Activated naive CD8-positive, alpha-beta T cell treated with anti-CD3 and anti-CD28 coated beads for 36 hours (primary cell): ENCODE results near the gene DBF4B. TPM values are rescaled to one million over a fixed set of nuclear protein-coding genes. Genes with fewer than 3 reads are reported as not detected.
"Not testable (repeated sequence)": the region's sequence is repeated elsewhere in the genome, so short reads cannot be mapped to it uniquely, and the experiment has no call there.

Experiments
- DNase-seq: peaks from one replicate; pipeline ENCODE4 v3.0.0; 2021
- H3K27ac Mint-ChIP-seq: one replicate; pipeline ENCODE4 v1.8.0; 2022; ENCODE audit warnings: mild to moderate bottlenecking, moderate library complexity, mixed read lengths
- H3K27me3 Mint-ChIP-seq: one replicate; pipeline ENCODE4 v1.8.0; 2022; ENCODE audit warnings: mild to moderate bottlenecking, mixed read lengths
- H3K36me3 Mint-ChIP-seq: one replicate; pipeline ENCODE4 v1.8.0; 2021; ENCODE audit warnings: mild to moderate bottlenecking, mixed read lengths
- H3K4me1 Mint-ChIP-seq: one replicate; pipeline ENCODE4 v1.8.0; 2021; ENCODE audit warnings: mixed read lengths
- H3K4me3 Mint-ChIP-seq: one replicate; pipeline ENCODE4 v1.8.0; 2022; ENCODE audit warnings: mild to moderate bottlenecking, moderate library complexity, mixed read lengths
- H3K9me3 Mint-ChIP-seq: one replicate; pipeline ENCODE4 v1.8.0; 2022; ENCODE audit warnings: mixed read lengths
- total RNA-seq, 2 experiments: library from RNA; stranded (reverse); gene quantifications; one replicate each; pipeline ENCODE4 v1.2.3, GENCODE V29; 2021

The DBF4B gene
- total RNA-seq, 2 experiments from 2014 or later = 21.9 to 24.6 TPM

DNA sequence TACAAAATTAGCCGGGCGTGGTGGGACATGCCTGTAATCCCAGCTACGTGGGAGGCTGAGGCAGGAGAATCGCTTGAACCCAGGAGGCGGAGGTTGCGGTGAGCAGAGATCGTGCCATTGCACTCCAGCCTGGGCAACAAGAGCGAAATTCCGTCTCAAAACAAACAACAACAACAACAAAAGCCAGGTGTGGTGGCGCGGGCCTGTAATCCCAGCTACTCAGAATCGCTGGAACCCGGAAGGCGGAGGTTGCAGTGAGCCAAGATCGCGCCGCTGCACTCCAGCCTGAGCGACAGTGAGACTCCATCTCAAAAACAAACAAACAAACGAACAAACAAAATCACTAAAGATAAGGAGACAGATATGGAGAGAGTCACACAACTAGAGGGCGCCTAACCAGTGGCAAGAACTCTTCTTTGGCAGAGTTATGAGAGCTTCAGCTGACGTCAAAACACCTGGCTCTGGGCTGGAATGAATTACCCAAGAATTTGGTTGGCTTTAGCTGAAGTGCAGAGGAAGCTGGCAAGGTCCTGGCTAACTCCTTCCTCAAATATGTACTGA lies 17.6 kb upstream of the DBF4B start:
- Mint-ChIP-seq H3K4me1 (peaks cover 25% of the 10 kb centered on the region), H3K4me3 (peak overlapping the region; percentile 99), H3K27ac (peak overlapping the region; percentile 14)
- not testable (repeated sequence) for H3K36me3 Mint-ChIP-seq, DNase-seq, H3K9me3 Mint-ChIP-seq, H3K27me3 Mint-ChIP-seq

DNA sequence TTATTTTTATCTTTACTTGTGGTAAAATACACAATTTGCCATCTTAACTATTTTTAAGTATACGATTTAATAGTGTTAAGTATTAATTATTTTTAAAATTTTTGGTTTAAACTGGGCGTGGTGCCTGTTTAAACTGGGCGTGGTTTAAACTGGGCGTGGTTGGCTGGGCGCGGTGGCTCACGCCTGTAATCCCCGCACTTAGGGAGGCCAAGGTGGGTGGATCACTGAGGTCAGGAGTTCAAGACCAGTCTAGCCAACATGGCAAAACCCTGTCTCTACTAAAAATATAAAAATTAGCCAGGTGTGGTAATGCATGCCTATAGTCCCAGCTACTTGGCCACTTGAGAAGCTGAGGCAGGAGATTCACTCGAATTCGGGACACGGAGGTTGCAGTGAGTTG lies 14.9 kb upstream of the DBF4B start:
- DNase-seq = no peak
- H3K4me3 Mint-ChIP-seq = no peak overlapping the region
- no peaks in the 10 kb centered on the region for H3K9me3 Mint-ChIP-seq
- H3K4me1 Mint-ChIP-seq = peaks cover 12% of the 10 kb centered on the region
- H3K36me3 Mint-ChIP-seq = no peaks in the 10 kb centered on the region
- no peak overlapping the region for H3K27ac Mint-ChIP-seq
- no peaks in the 10 kb centered on the region for H3K27me3 Mint-ChIP-seq

DNA sequence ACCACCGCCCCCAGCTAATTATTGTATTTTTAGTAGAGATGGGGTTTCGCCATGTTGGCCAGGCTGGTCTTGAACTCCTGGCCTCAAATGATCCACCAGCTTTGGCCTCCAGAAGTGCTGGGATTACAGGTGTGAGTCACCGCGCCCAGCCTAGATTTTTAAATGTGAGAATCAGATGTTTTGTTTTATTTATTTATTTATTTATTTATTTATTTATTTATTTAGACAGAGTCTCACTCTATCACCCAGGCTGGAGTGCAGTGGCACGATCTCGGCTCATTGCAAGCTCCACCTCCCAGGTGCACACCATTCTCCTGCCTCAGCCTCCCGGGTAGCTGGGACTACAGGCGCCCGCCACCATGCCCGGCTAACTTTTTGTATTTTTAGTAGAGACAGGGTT lies 8.2 kb upstream of the DBF4B start:
- H3K27me3 Mint-ChIP-seq, DNase-seq, H3K9me3 Mint-ChIP-seq, H3K27ac Mint-ChIP-seq, H3K4me3 Mint-ChIP-seq, H3K36me3 Mint-ChIP-seq, H3K4me1 Mint-ChIP-seq: not testable (repeated sequence)

DNA sequence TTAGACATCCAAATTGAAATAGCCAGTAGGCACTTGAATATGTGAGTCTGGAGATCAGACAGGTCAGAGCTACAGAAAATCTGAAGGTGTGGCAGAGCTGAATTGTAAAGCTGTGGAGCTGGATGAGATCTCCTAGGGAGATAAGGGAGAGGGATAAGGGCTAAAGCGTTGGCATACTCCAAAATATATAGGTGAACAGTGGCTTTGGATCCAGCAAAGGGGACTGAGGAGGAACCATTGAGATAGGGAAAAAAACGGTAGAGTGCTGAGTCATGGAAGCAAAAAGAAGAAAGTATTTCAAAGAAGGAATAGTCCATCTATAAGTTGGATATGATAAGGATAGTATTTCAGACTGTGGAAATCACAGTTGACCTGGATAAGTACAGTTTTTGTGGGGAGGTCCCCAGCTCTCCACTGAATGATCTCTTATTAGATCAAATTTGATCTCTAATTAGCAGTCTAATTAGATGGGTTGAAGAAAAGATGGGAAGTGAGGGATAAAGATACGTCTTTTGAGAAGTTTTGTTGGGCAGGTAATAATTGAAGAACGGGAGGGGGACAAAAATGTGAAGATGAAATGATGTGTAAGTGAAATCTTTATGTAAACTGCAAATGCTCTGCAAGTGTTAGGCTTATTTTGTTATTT lies 587 bp upstream of the DBF4B start:
- no peak for DNase-seq
- H3K4me3 Mint-ChIP-seq = no peak overlapping the region
- H3K9me3 Mint-ChIP-seq = no peaks in the 10 kb centered on the region
- H3K4me1 Mint-ChIP-seq = peaks cover 4% of the 10 kb centered on the region
- no peaks in the 10 kb centered on the region for H3K27me3 Mint-ChIP-seq
- no peak overlapping the region for H3K27ac Mint-ChIP-seq
- peaks cover 4% of the 10 kb centered on the region for H3K36me3 Mint-ChIP-seq

DNA sequence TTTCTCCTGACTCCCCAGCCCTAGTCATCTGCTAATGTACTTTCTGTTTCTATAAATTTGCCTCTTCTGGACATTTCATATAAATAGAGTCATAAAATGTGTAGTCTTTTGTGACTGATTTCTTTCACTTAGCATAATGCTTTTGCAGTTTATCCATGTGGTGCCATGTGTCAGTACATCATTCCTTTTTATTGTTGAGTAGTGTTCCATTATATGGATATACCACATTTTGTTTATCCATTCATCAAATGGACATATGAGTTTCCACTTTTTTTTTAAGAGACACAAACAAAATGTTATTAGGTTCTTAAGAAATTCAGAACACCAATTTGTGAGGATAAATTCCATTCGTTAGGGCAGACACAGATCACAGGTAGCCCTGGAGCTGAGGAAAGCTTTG lies 11.0 kb downstream of the DBF4B start:
- Mint-ChIP-seq H3K27ac (no peak overlapping the region), H3K36me3 (peaks cover 18% of the 10 kb centered on the region), H3K4me3 (no peak overlapping the region), H3K9me3 (no peaks in the 10 kb centered on the region), H3K4me1 (no peaks in the 10 kb centered on the region), H3K27me3 (no peaks in the 10 kb centered on the region)
- no peak for DNase-seq

DNA sequence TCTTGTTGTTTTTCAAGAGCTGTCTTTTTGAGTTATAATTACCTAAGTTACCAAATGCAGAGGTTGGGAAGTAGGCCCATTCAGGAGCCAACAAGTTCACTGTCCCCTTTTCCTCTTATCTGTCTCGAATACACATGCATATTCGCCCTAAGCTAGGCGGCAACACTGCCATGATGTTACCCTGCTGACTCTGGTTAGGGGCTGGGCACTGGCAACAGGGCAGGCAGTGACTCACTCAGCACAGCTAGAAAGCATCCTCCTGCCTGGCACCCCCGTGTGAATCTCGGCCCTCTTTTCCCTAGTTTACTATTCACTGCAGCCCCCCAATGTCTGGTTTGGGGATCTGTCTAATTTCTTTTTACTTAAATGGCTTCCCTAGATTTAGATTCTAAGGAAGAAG lies 13.8 kb downstream of the DBF4B start:
- peaks cover 19% of the 10 kb centered on the region for H3K36me3 Mint-ChIP-seq
- no peak overlapping the region for H3K4me3 Mint-ChIP-seq
- no peak overlapping the region for H3K27ac Mint-ChIP-seq
- no peaks in the 10 kb centered on the region for H3K27me3 Mint-ChIP-seq
- H3K4me1 Mint-ChIP-seq = no peaks in the 10 kb centered on the region
- no peak for DNase-seq
- H3K9me3 Mint-ChIP-seq = no peaks in the 10 kb centered on the region

DNA sequence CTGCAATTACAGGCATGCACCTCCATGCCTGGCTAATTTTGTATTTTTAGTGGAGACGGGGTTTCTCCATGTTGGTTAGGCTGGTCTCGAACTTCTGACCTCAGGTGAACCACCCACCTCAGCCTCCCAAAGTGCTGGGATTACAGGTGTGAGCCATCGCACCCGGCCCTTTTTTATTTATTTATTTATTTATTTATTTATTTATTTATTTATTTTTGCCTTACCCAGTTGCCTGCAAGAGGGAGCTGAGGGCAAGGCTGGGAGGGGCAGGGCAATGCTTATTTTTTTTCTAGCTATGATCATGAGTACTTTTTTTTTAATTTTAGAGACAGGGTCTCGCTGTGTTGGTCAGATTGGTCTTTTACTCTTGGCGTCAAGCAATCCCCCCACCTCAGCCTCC lies 17.7 kb downstream of the DBF4B start:
- not testable (repeated sequence) for H3K4me1 Mint-ChIP-seq, H3K9me3 Mint-ChIP-seq, H3K36me3 Mint-ChIP-seq, DNase-seq, H3K4me3 Mint-ChIP-seq, H3K27ac Mint-ChIP-seq, H3K27me3 Mint-ChIP-seq

DNA sequence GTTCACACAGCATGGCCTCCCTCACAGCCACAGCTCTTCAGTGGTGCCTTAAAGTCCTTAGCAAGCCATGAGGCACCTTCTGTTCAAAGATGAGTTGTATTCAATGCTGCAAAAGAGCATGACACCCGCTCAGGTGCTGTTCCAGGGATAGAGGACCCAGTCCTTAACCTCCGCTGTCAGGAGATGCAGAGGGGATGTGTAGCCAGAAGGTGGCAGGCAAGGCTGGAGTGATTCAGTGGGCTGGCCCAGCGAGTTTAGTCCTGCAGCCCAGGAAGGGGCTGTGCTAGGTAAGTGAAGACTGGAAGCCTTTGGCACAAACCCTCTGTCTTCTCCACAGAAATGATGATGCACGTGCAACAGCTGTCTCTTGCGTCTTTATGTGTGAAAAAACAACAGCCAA lies 25.3 kb downstream of the DBF4B start:
- H3K9me3 Mint-ChIP-seq = no peaks in the 10 kb centered on the region
- no peaks in the 10 kb centered on the region for H3K4me1 Mint-ChIP-seq
- no peak overlapping the region for H3K27ac Mint-ChIP-seq
- H3K4me3 Mint-ChIP-seq = no peak overlapping the region
- no peak for DNase-seq
- no peaks in the 10 kb centered on the region for H3K27me3 Mint-ChIP-seq
- H3K36me3 Mint-ChIP-seq = peaks cover 16% of the 10 kb centered on the region

DNA sequence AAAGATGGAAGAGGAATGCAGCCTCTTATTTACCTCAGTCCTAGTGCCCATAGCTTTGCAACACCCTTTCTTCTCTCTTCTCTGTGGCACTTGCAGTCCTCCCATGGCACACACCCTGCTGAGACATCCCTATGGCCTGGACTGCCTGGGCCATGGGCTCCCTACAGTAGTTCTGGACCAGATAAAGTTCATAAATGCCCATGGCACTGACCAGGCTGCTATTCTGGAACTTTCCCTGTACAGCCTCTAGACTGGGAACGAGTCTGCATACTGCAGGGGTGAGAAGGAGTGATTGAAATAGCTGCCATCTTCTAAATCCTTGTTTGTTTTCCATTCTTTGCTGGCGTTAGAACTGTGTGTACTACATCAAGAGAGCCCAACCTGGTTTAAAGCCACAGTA lies 25.8 kb downstream of the DBF4B start:
- H3K4me1 Mint-ChIP-seq = no peaks in the 10 kb centered on the region
- H3K9me3 Mint-ChIP-seq = no peaks in the 10 kb centered on the region
- DNase-seq = no peak
- H3K27me3 Mint-ChIP-seq = no peaks in the 10 kb centered on the region
- H3K4me3 Mint-ChIP-seq = no peak overlapping the region
- H3K27ac Mint-ChIP-seq = no peak overlapping the region
- H3K36me3 Mint-ChIP-seq = peaks cover 16% of the 10 kb centered on the region

DNA sequence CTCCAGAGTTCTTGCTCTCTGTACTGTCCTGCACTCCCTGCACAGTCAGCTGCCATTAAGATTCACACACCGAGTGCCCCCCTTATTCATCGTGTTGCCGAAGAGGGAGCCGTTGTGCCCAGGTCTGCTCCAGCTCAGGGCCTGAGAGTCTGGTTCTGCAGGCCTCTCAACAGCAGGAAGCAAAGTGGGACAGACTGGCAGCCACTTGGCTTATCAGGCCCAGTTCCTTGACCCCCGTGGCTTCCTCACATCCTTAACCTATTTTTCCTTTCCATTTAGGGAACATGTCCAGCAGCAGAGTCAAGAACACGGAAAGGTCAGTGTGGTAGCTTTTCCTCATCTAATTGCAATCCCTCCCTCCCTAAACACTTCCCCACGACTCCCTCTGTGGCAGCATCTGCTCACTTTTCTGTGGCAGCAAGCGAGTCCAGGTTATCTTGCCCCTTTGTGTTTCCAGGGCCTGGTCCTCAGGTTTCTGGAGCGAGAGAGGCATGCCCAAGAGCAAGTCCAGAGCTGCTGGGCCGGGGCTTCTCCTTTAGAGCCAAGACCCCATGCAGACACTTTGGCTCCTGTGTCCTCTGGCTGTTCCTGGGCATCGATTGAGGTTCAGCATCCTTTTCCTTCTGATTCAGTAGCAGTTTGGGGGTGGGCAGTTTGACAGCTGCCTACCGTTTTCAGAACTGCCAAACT lies 28.2 kb downstream of the DBF4B start:
- no peak overlapping the region for H3K27ac Mint-ChIP-seq
- no peak overlapping the region for H3K4me3 Mint-ChIP-seq
- H3K4me1 Mint-ChIP-seq = no peaks in the 10 kb centered on the region
- no peaks in the 10 kb centered on the region for H3K27me3 Mint-ChIP-seq
- H3K36me3 Mint-ChIP-seq = peaks cover 19% of the 10 kb centered on the region
- H3K9me3 Mint-ChIP-seq = no peaks in the 10 kb centered on the region
- no peak for DNase-seq

DNA sequence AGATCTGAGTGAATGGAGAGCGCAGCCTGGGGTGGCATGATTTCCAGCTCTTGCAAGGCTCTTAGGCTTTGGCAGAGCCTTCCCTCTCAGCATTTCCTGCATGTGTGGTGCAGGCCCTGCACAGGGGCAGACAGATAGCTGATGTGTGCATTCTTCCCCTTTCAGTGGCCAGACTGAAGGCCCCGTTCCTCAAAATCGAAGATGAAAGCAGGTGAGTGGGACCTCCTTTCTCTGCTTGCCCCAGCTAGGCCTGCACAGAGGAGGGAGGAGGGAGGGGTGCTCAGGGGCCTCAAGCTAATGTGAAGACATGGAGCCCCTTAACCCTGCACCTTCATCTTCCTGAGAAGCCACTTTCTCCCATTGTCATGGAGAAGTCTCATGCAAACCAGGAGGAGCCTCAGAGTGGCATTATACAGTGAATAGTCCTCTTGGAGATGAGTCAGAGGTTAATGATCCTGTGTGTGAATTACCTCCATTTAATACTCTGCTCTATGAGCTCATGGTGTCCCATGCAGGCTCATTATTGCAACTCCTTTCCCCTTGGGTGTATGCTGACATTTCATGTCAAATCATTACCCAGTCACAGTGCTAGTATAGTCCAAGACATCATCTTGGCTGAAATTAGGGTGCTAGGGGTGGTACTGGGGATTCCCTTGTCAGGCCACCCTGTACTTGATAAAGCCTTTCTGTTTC lies 29.9 kb downstream of the DBF4B start:
- H3K36me3 Mint-ChIP-seq = peaks cover 16% of the 10 kb centered on the region
- H3K27ac Mint-ChIP-seq = no peak overlapping the region

DNA sequence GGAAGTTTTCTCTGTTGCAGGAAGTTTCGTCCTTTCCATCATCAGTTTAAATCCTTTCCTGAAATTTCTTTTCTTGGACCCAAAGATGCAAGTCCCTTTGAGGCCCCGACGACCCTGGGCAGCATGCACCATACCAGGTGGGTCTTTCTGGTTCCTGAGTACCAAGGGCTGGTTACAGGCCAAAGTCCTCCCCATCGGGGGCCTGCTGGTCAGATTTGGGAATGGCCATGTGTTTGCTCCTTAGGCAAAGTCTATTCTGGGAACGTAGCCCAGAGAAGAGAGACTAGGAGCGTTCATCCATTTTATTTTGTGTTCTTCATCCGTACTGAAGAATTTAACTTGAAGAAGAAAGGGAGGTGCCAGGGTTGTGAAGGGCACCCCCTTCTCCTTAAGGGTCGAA lies 32.9 kb downstream of the DBF4B start:
- no peaks in the 10 kb centered on the region for H3K9me3 Mint-ChIP-seq
- H3K27me3 Mint-ChIP-seq = no peaks in the 10 kb centered on the region
- no peak for DNase-seq
- H3K36me3 Mint-ChIP-seq = peaks cover 8% of the 10 kb centered on the region
- H3K4me1 Mint-ChIP-seq = no peaks in the 10 kb centered on the region
- H3K4me3 Mint-ChIP-seq = no peak overlapping the region
- H3K27ac Mint-ChIP-seq = no peak overlapping the region

More for the DNA sequence above, 29.9 kb downstream of the DBF4B start:
- Mint-ChIP-seq H3K4me1 (no peaks in the 10 kb centered on the region), H3K9me3 (no peaks in the 10 kb centered on the region), H3K27me3 (no peaks in the 10 kb centered on the region), H3K4me3 (no peak overlapping the region)
- DNase-seq = no peak

DNA sequence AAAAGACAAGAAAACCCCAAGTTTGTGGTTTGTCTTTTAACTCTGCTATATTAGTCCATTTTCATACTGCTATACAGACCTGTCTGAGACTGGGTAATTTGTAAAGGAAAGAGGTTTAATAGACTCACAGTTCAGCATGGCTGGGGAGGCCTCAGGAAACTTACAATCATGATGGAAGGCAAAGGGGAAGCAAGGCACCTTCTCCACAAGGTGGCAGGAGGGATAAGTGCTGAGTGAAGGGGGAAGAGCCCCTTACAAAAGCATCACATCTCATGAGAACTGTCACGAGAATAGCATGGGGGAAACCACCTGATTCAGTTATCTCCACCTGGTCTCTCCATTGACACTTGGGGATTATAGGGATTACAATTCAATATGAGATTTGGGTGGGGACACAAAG lies 36.8 kb downstream of the DBF4B start:
- Mint-ChIP-seq H3K36me3 (peaks cover under 1% of the 10 kb centered on the region), H3K4me1 (no peaks in the 10 kb centered on the region), H3K9me3 (no peaks in the 10 kb centered on the region), H3K27ac (no peak overlapping the region), H3K27me3 (no peaks in the 10 kb centered on the region), H3K4me3 (no peak overlapping the region)
- DNase-seq = no peak

DNA sequence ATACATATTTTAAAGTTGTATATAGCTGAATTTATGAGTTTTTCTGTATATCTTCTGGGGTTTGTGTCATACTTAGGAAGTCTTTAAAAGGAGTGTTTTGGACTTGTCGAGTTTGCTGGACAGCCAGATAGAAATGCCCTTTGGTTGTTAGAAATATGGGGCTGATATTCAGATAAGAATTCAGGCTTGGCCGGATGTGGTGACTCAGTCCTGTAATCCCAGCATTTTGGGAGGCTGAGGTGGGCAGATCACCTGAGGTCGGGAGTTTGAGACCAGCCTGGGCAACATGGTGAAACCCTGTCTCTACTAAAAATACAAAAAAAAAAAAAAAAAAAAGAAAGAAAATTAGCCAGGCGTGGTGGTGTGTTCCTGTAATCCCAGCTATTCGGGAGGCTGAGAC lies 37.3 kb downstream of the DBF4B start:
- not testable (repeated sequence) for H3K9me3 Mint-ChIP-seq, H3K4me3 Mint-ChIP-seq, H3K27ac Mint-ChIP-seq, H3K4me1 Mint-ChIP-seq, H3K36me3 Mint-ChIP-seq, DNase-seq, H3K27me3 Mint-ChIP-seq

DNA sequence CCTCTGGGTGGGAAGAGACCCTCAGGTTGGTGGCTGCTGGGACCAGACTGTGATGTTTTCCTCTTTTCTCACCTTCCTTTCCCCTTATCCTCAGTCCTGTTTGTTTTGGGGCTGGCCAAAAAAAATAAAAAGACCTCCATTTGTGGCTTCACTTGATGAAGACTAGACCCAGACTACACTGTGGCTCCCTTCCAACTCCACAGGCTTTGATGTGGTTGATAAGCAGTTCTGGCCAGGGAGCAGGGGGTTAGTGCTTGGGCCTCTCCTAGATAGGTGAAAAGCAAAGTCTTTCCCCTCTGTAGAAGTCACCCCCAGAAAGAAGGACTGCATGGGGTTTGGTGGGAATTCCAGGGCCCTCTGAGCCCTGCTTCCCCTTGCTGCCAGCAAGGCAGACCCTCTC lies 39.1 kb downstream of the DBF4B start:
- Mint-ChIP-seq H3K4me3 (no peak overlapping the region), H3K4me1 (no peaks in the 10 kb centered on the region), H3K27ac (no peak overlapping the region), H3K27me3 (no peaks in the 10 kb centered on the region), H3K9me3 (no peaks in the 10 kb centered on the region), H3K36me3 (peaks cover 11% of the 10 kb centered on the region)
- no peak for DNase-seq
